Activated CD8-positive, alpha-beta T cell treated with anti-CD3 and anti-CD28 coated beads for 36 hours (primary cell): Measurements from ENCODE around the gene SNX19. TPM values are rescaled to one million over a fixed set of nuclear protein-coding genes. Genes with fewer than 3 reads are reported as not detected.

Source experiments
- ATAC-seq: fragments of 200-7000 bp; cut with Tn5 transposase; one replicate; pipeline ENCODE4 v1.10.0; 2021; ENCODE audit warnings: mild to moderate bottlenecking, moderate library complexity
- CTCF ChIA-PET: fragments of 350-600 bp; sonication (Branson Sonifier 250); formaldehyde crosslinking; loops from one replicate; lab custom pipeline; 2021; ENCODE audit warnings: antibody characterized with exemption; lab: Charles Lee
- POLR2A ChIA-PET: fragments of 350-600 bp; sonication (Branson Sonifier 250); formaldehyde crosslinking; loops from one replicate; lab custom pipeline; 2021; ENCODE audit warnings: antibody characterized with exemption; lab: Charles Lee
- DNase-seq: peaks from one replicate; pipeline ENCODE4 v3.0.0-alpha.2; 2020
- H3K27ac Mint-ChIP-seq: one replicate; pipeline ENCODE4 v1.8.0; 2021; ENCODE audit warnings: mild to moderate bottlenecking, mixed read lengths
- H3K27me3 Mint-ChIP-seq: one replicate; pipeline ENCODE4 v1.8.0; 2021; ENCODE audit warnings: mixed read lengths
- H3K36me3 Mint-ChIP-seq: one replicate; pipeline ENCODE4 v1.8.0; 2021; ENCODE audit warnings: low read depth, mixed read lengths
- H3K4me1 Mint-ChIP-seq: one replicate; pipeline ENCODE4 v1.8.0; 2021; ENCODE audit warnings: low read depth, mixed read lengths
- H3K4me3 Mint-ChIP-seq: one replicate; pipeline ENCODE4 v1.8.0; 2021; ENCODE audit warnings: mild to moderate bottlenecking, moderate library complexity, mixed read lengths
- H3K9me3 Mint-ChIP-seq: one replicate; pipeline ENCODE4 v1.8.0; 2021; ENCODE audit warnings: mixed read lengths
- intact Hi-C: fragments of 100-400 bp; cut with micrococcal nuclease; formaldehyde crosslinking; loops from one replicate; pipeline ENCODE4 v1.10.0; 2022
- total RNA-seq, 2 experiments: library from RNA; stranded (reverse); gene quantifications; one replicate each; pipeline ENCODE4 v1.2.3, GENCODE V29; 2021
- TF ChIP-seq, protein P1 (sequence below): fragments of 200-600 bp; IDR thresholded peaks from one replicate; pipeline ENCODE4 v1.8.0; 2022; ENCODE audit warnings: antibody characterized with exemption, mild to moderate bottlenecking

Gene SNX19
- total RNA-seq, 2 experiments from 2014 or later, result 20.9 to 22.7 TPM

DNA sequence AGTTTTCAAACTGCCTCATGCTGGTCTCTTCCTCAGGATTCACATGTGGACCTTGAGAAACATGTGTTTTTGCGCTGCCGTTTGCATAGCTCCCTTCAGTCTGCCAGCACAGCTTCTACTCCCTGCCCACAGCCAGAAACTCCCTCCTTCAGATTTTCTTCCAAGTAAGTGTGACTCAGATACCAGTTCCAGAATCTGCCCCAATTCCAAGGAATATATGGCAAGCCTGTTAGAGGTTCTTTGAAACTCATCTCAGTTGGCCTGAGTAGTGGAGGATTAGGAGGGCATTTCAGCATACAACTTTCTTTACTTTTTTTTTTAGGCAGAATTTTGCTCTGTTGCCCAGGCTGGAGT, 67.1 kb downstream of the SNX19 start:
- ChIA-PET POLR2A (no interaction called here), CTCF (interaction anchor here (3.2 kb wide), 1 partner anchor 13 kb away, joined by 8 read pairs; no protein-coding TSS in a partner anchor)
- TF ChIP-seq, protein P1, sequence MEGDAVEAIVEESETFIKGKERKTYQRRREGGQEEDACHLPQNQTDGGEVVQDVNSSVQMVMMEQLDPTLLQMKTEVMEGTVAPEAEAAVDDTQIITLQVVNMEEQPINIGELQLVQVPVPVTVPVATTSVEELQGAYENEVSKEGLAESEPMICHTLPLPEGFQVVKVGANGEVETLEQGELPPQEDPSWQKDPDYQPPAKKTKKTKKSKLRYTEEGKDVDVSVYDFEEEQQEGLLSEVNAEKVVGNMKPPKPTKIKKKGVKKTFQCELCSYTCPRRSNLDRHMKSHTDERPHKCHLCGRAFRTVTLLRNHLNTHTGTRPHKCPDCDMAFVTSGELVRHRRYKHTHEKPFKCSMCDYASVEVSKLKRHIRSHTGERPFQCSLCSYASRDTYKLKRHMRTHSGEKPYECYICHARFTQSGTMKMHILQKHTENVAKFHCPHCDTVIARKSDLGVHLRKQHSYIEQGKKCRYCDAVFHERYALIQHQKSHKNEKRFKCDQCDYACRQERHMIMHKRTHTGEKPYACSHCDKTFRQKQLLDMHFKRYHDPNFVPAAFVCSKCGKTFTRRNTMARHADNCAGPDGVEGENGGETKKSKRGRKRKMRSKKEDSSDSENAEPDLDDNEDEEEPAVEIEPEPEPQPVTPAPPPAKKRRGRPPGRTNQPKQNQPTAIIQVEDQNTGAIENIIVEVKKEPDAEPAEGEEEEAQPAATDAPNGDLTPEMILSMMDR, result no peak
- ATAC-seq (no peak), DNase-seq (no peak)
- intact Hi-C loops, result no loop called here
- no peak overlapping the region for H3K4me3 Mint-ChIP-seq
- peaks cover 3% of the 10 kb centered on the region for H3K27me3 Mint-ChIP-seq
- H3K36me3 Mint-ChIP-seq, result no peaks in the 10 kb centered on the region
- H3K9me3 Mint-ChIP-seq, result no peaks in the 10 kb centered on the region
- no peaks in the 10 kb centered on the region for H3K4me1 Mint-ChIP-seq
- H3K27ac Mint-ChIP-seq, result no peak overlapping the region

GRCh38 chr11:130848361-130849214, 67.7 kb downstream of the SNX19 start:
- ChIA-PET CTCF (interaction anchor here (3.2 kb wide), 1 partner anchor 14 kb away, joined by 8 read pairs; no protein-coding TSS in a partner anchor), POLR2A (no interaction called here)
- no peak overlapping the region for H3K4me3 Mint-ChIP-seq
- intact Hi-C loops, result no loop called here
- peaks cover 3% of the 10 kb centered on the region for H3K27me3 Mint-ChIP-seq
- no peaks in the 10 kb centered on the region for H3K4me1 Mint-ChIP-seq
- H3K36me3 Mint-ChIP-seq, result no peaks in the 10 kb centered on the region
- no peak overlapping the region for H3K27ac Mint-ChIP-seq
- no peaks in the 10 kb centered on the region for H3K9me3 Mint-ChIP-seq
- ATAC-seq, result no peak
- DNase-seq, result no peak
- TF ChIP-seq, protein P1, result no peak

DNA sequence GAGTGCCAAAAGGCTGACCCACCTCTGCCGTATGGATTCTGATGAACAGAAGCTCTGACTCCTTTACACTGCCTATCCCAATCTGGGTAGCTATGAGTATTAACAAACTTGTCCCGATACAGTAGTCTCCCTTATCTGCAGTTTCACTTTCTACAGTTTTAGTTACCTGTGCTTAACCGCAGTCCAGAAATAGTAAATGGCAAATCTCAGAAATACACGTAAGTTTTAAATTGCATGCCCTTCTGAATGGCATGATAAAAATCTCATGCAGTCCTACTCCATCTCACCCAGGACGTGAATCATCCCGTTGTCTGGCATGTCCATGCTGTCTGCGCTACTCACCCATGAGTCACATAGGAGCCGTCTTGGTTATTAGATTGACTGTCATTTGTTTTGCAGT, 68.8 kb downstream of the SNX19 start:
- POLR2A ChIA-PET, result no interaction called here
- no peak for ATAC-seq

GRCh38 chr11:130846606-130847005, 69.7 kb downstream of the SNX19 start:
- ATAC-seq (no peak), DNase-seq (no peak)
- no peaks in the 10 kb centered on the region for H3K9me3 Mint-ChIP-seq
- H3K4me1 Mint-ChIP-seq, result no peaks in the 10 kb centered on the region
- no peak overlapping the region for H3K27ac Mint-ChIP-seq
- peaks cover 3% of the 10 kb centered on the region for H3K27me3 Mint-ChIP-seq
- CTCF ChIA-PET, result interaction anchor here (1.0 to 3.2 kb wide), 2 partner anchors 16 to 412 kb away, joined by 3 to 8 read pairs; no protein-coding TSS in a partner anchor
- intact Hi-C loops, result no loop called here
- no peak overlapping the region for H3K4me3 Mint-ChIP-seq
- POLR2A ChIA-PET, result no interaction called here
- no peaks in the 10 kb centered on the region for H3K36me3 Mint-ChIP-seq
- TF ChIP-seq, protein P1, result no peak

More for the DNA sequence above, 68.8 kb downstream of the SNX19 start:
- Mint-ChIP-seq H3K9me3 (no peaks in the 10 kb centered on the region), H3K36me3 (no peaks in the 10 kb centered on the region), H3K4me1 (no peaks in the 10 kb centered on the region), H3K27ac (no peak overlapping the region), H3K27me3 (peaks cover 3% of the 10 kb centered on the region), H3K4me3 (no peak overlapping the region)
- CTCF ChIA-PET, result interaction anchor here (1.0 to 3.2 kb wide), 2 partner anchors 15 to 413 kb away, joined by 3 to 8 read pairs; no protein-coding TSS in a partner anchor
- TF ChIP-seq, protein P1, result no peak
- no peak for DNase-seq
- intact Hi-C loops, result no loop called here

DNA sequence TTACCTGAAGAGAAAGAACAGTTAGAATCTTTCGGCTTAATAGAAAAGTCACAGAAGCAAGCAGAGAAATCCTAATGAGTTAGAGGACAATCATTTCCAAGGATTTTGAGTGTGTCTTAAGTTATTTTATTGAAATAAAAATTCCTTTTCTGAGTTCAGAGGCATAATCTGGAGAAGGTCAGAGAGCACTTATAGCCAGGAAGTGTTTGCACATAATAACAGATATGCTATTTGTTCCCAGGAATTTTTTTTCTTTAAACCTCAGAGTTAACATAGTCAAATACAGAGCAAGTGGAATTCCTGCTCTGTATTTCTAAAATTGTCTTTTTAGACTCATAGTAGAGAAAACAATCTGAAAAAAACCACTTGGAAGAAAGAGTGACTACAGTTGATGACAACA, 74.3 kb downstream of the SNX19 start:
- ChIA-PET POLR2A (no interaction called here), CTCF (interaction anchor here (1.3 to 5.3 kb wide), 2 partner anchors 12 to 20 kb away, joined by 3 to 24 read pairs; no protein-coding TSS in a partner anchor)
- H3K4me1 Mint-ChIP-seq, result no peaks in the 10 kb centered on the region
- peaks cover 14% of the 10 kb centered on the region for H3K27me3 Mint-ChIP-seq
- peaks cover 8% of the 10 kb centered on the region for H3K9me3 Mint-ChIP-seq
- DNase-seq, result no peak
- no peak overlapping the region for H3K4me3 Mint-ChIP-seq
- TF ChIP-seq, protein P1, result no peak
- no peak for ATAC-seq
- no peak overlapping the region for H3K27ac Mint-ChIP-seq
- peaks cover 2% of the 10 kb centered on the region for H3K36me3 Mint-ChIP-seq
- intact Hi-C loops, result no loop called here
